SJCRH30 (cell line): ENCODE results near the gene TRABD2B. TPM values are rescaled to one million over a fixed set of nuclear protein-coding genes. Genes with fewer than 3 reads are reported as not detected.
A peak's percentile ranks its signal among the peaks of the same experiment; 100 is the strongest.
"Not testable (repeated sequence)": the region's sequence is repeated elsewhere in the genome, so short reads cannot be mapped to it uniquely, and the experiment has no call there.

Experiments used
- DNase-seq, 2 experiments: peaks; one replicate each; pipeline ENCODE4 v3.0.0-alpha.2; 2015 to 2020
- H3K27ac ChIP-seq: fragments of 250-450 bp; sonication (Bioruptor Pico); 2 replicates; pipeline ENCODE4 v1.5.1; 2020; ENCODE audit warnings: mild to moderate bottlenecking, moderate library complexity
- H3K27me3 ChIP-seq: fragments of 250-450 bp; sonication (Bioruptor Pico); 2 replicates; pipeline ENCODE4 v1.5.1; 2020; ENCODE audit warnings: mild to moderate bottlenecking, moderate library complexity
- H3K36me3 ChIP-seq: fragments of 250-450 bp; sonication (Bioruptor Pico); 2 replicates; pipeline ENCODE4 v1.5.1; 2020; ENCODE audit warnings: mild to moderate bottlenecking, moderate library complexity
- H3K4me1 ChIP-seq: fragments of 250-450 bp; sonication (Bioruptor Pico); 2 replicates; pipeline ENCODE4 v1.5.1; 2020; ENCODE audit warnings: mild to moderate bottlenecking, moderate library complexity
- H3K4me3 ChIP-seq: fragments of 250-450 bp; sonication (Bioruptor Pico); 2 replicates; pipeline ENCODE4 v1.5.1; 2020; ENCODE audit warnings: mild to moderate bottlenecking, moderate library complexity
- H3K9me3 ChIP-seq: fragments of 250-450 bp; sonication (Bioruptor Pico); replicated peaks from 2 replicates; pipeline ENCODE4 v1.5.1; 2020; ENCODE audit warnings: mild to moderate bottlenecking, moderate library complexity
- total RNA-seq: library from RNA; depleted of rRNA; stranded (reverse); fragments of >200 nt; shearing (Covaris generic); gene quantifications from 2 replicates; pipeline ENCODE4 v1.2.3, GENCODE V29; 2014

The TRABD2B gene
- total RNA-seq, 1 experiment from 2014 or later: 1.1 TPM

DNA sequence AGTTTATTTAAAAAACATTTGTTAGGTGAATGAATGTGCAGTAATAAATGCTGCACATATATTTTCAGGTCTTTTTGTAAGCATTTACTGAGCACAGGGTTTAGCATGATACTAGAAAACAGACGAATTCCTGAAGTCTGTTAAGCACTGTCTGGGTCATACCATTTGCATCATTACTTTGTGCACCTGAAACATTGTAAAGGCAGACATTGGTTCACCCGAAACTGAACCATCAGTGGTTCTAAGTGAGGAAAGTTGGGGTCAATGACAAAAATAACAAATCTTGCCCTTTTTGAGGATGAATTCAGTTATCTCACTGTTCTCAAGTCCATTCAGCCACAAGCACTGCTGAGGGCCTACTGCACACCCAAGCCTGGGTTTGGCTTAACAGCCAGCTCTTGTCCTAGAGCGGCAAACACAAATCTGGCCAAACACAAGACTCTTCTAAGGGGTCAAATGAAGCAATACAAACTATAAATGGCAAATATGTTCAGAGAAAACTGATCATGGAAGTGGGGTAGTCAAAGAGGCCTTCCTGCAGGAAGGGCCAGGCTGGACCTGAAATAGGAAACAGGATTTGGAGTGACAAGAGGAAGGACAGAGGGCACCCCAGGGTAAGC is 21.8 kb downstream of the TRABD2B start:
- Histone ChIP-seq H3K9me3 (no peaks in the 10 kb centered on the region), H3K4me1 (no peaks in the 10 kb centered on the region), H3K36me3 (no peaks in the 10 kb centered on the region), H3K4me3 (no peak overlapping the region), H3K27ac (no peak overlapping the region), H3K27me3 (no peaks in the 10 kb centered on the region)
- DNase-seq: no peak

DNA sequence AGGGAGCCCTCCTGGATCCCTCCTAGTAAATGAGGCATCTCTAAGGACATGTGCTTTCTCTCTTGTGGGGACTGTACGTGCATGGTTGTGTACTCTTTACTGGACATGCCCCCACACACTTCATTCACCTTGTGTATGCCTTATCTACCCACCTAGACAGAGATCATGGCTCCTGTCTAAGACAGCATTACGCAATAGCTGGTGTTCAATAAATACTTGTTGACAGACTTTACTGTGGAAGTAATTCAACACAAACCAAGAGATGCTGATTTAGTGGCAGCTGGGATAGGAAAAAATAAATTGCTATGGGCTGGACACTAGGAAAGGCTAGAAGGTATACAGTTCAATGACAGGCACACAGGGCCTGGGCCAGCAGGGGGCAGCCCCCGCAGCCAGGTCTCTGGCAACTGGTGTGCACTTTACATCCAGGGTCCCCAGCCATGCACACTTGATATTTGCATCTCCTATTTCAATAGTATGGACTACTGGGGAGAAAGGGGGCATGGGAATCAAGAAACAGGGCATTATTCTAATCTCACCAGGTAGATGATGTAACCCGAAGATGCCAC is 24.2 kb downstream of the TRABD2B start:
- Histone ChIP-seq H3K4me3 (no peak overlapping the region), H3K9me3 (no peaks in the 10 kb centered on the region), H3K36me3 (no peaks in the 10 kb centered on the region), H3K27me3 (no peaks in the 10 kb centered on the region), H3K4me1 (no peaks in the 10 kb centered on the region), H3K27ac (no peak overlapping the region)
- DNase-seq: peak in 1 of 2 experiments; percentile 36

DNA sequence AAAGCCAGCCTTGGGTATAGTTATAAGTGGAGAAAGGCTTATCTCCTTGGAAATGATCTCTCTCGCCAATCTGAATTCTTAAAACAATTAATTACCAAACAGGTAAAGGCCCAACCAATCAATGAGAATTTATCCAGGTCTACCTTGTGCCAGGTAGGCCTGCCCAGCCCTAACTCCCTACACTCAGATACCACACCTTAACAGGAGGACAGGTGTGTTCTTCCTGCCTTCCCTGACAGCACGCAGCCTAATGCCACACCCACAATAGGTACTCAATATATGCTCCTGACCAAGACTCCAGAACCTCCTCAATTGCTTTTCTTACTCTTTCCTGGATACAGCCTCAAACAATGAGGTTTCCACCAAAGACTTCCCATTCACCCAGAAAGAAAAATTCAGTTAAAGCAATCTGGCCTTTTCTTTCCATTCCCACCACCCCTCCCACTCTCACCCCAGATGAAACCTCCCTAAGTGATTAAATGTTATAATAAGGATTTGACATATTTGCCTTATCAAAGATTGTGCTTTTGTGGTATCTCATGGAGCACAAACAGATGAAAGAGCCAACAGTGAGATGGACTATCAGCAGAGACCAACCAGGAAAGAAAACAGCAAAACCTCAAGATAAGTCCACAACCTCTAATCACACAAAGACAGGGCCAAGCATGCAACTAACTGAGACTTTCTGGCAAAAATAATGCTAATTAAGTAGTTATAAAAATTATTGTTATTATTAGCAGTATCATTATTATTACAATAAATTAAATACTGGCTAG is 25.6 kb downstream of the TRABD2B start:
- no peaks in the 10 kb centered on the region for H3K9me3 ChIP-seq
- H3K27me3 ChIP-seq: no peaks in the 10 kb centered on the region
- no peak overlapping the region for H3K4me3 ChIP-seq
- H3K27ac ChIP-seq: no peak overlapping the region
- H3K4me1 ChIP-seq: no peaks in the 10 kb centered on the region
- H3K36me3 ChIP-seq: no peaks in the 10 kb centered on the region
- no peak for DNase-seq

DNA sequence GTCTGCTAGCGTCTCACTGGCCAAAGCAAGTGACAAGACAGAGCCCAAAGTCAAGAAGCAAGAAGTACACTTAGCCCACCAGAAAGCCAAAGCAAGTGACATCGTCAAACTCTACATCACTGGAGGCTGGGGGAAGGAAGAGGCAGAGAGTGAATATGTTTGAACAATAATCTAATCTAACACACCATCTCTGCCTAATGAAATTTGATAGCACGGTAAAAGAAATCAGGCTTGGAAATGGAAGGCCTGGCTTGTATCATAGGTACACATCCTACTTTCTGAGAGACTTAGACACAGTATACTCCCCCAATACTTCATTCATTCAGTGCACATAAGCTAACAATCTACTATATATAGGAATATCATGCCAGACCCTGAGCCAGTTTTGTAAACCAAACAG is 26.3 kb downstream of the TRABD2B start:
- no peak for DNase-seq
- H3K9me3 ChIP-seq: no peaks in the 10 kb centered on the region
- no peak overlapping the region for H3K4me3 ChIP-seq
- no peaks in the 10 kb centered on the region for H3K4me1 ChIP-seq
- no peak overlapping the region for H3K27ac ChIP-seq
- no peaks in the 10 kb centered on the region for H3K36me3 ChIP-seq
- no peaks in the 10 kb centered on the region for H3K27me3 ChIP-seq

DNA sequence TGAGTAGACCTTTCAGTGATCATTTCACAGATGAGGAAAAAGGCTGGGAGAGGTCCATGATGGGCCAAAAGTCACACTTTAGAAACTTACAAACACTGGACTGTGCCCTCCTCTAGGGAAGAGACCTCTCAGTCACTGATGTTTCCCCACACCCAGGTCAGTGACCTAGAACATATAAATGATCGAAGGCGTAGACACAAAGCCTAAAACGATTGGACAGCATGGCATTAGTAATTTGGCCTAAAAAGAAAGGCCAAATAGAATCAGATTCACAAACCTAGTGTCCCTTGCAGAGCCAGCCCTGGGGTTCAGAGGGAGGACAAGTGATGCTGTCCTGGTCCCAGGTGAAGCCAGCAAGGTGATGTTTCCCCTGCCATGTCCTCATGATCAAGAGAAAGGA is 27.7 kb downstream of the TRABD2B start:
- no peak for DNase-seq
- Histone ChIP-seq H3K4me1 (peaks cover under 1% of the 10 kb centered on the region; the same call in 1 of the 2 replicates), H3K4me3 (no peak overlapping the region), H3K27ac (no peak overlapping the region), H3K9me3 (no peaks in the 10 kb centered on the region), H3K27me3 (no peaks in the 10 kb centered on the region), H3K36me3 (no peaks in the 10 kb centered on the region)

DNA sequence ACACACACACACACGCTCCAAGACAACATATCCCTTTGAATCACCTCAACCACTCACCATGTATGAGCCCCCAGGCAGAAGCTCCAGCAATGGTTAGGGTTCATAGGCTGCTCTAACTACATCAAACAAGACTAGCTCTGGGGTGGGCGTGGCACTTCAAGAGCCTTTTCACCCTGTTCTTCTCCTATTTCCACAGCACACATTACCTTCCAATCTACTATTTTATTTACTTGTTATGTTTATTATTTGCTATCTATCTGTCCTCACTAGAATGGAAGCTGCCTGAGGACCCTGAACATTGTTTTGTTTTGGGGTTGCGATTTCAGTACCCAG is 28.7 kb downstream of the TRABD2B start:
- Histone ChIP-seq H3K27me3 (no peaks in the 10 kb centered on the region), H3K9me3 (no peaks in the 10 kb centered on the region), H3K4me3 (no peak overlapping the region), H3K36me3 (no peaks in the 10 kb centered on the region), H3K27ac (no peak overlapping the region), H3K4me1 (peaks cover 9% of the 10 kb centered on the region; the same call in 1 of the 2 replicates)
- DNase-seq: no peak

DNA sequence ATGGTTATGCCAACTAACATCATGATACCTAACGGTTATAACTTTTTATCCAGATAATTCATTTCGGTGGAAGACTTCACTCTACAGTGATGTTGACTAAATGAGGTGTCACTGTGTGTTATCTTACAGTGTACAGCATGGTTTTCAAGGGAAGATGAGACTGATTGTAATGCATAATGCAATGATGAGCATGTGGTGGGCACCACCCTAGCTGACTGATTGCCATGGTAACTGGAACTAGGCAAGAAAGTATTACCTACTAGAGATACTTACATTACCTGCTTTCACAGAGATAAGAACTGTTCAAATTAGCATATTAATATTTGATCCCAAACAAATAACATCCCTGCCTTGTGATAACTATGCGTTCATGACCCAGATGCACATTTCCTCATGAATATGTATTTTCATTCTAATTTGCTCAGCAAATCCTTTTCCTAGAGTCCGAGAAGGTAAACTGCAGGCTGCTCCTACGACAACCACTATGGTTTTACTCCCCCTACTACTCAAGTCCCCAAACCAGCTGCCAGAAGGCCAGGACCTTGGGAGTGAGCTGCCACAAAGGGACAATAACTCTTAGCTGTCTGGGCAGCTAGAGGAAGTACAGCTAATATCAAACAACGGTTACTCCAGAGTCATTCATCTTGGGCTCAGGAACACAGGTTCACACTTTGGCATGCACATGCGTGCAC is 29.2 kb downstream of the TRABD2B start:
- no peak overlapping the region for H3K4me3 ChIP-seq
- H3K4me1 ChIP-seq: peaks cover 9% of the 10 kb centered on the region; the same call in 1 of the 2 replicates
- H3K36me3 ChIP-seq: no peaks in the 10 kb centered on the region
- H3K27me3 ChIP-seq: no peaks in the 10 kb centered on the region
- H3K9me3 ChIP-seq: no peaks in the 10 kb centered on the region
- H3K27ac ChIP-seq: no peak overlapping the region
- no peak for DNase-seq

DNA sequence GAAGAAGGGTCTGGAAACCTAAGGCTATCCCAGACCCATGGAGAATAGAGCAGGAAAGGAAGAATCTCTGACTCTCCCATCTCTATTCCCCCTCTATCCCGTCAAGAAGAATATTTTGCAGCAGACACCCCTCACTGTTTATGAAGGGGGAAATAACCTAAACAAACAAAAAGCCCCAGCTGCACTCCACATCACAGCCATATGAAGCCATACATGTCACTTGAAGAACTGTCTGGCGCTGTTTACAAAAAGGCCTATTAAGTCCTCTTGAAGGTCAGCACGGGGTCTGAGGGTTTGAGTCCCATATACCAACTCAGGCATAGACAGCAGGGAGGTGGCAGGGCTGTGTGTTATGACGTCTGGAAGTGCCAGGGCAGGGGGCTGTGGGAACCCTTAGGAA is 31.4 kb downstream of the TRABD2B start:
- Histone ChIP-seq H3K4me3 (no peak overlapping the region), H3K36me3 (no peaks in the 10 kb centered on the region), H3K27ac (no peak overlapping the region), H3K27me3 (no peaks in the 10 kb centered on the region), H3K4me1 (peaks cover 13% of the 10 kb centered on the region; the same call in 1 of the 2 replicates), H3K9me3 (peaks cover 3% of the 10 kb centered on the region; the same call in 1 of the 2 replicates)
- DNase-seq: no peak

DNA sequence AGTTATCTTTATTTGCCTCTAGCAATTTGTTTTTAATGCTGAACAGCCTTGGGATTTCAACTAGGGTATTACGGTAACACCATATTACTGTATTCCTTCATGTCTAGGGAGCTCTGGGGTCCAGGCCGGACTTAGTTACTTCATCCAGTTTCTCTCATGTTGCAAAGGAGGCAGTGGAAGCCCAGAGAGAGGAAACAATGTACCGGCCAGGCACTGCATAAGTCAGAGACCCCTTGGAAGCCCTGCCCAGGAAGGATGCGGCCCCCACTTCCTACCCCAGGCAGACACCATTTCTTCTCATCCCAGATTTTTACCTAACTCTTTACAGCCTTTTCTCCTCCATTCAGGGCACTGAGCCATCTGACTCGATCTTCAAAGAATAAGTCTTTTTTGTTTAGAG is 32.5 kb downstream of the TRABD2B start:
- Histone ChIP-seq H3K9me3 (peaks cover 3% of the 10 kb centered on the region; the same call in 1 of the 2 replicates), H3K4me1 (peaks cover 13% of the 10 kb centered on the region; the same call in 1 of the 2 replicates), H3K27me3 (no peaks in the 10 kb centered on the region), H3K36me3 (no peaks in the 10 kb centered on the region), H3K4me3 (no peak overlapping the region), H3K27ac (no peak overlapping the region)
- no peak for DNase-seq

DNA sequence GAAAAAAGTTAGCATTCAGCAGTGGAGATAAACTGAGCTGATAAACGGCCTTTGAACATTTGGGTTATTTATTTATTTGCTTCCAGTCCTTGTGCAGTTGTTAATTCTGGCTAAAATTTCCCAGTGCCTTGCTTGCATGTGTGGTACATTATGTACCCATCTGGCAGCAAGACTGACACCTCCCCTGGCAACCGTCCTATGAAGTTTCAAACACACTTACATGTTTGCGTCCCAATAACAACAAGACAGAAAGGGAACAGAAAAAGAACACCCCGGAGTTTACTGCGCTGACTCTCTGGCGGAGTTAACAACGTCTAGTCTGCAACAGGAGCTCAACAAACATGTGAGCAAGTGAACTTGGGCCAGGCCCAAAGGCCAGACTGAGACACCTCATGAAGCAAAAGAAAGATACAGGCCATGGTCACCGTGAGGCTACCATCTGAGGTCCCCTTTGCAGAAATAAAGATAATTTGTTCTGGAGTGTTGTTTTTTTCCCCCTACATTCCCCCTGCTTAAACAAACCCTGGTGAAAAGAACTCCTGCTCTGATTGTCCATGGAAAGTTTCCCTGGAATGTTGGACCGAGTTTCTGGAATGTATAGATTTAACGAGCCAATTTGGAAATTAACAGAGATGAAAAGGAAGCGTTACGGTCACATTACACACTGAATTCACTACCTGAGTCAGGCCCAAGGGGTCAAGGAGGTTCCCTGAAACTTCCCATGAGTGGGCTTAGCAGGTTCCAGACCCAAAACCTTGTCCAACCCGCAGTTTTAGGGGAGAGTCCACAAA is 33.4 kb downstream of the TRABD2B start:
- Histone ChIP-seq H3K4me3 (no peak overlapping the region), H3K27me3 (no peaks in the 10 kb centered on the region), H3K36me3 (no peaks in the 10 kb centered on the region), H3K4me1 (peaks cover 13% of the 10 kb centered on the region; the same call in 1 of the 2 replicates), H3K9me3 (peaks cover 3% of the 10 kb centered on the region; the same call in 1 of the 2 replicates), H3K27ac (no peak overlapping the region; the same call in 1 of the 2 replicates)
- no peak for DNase-seq

DNA sequence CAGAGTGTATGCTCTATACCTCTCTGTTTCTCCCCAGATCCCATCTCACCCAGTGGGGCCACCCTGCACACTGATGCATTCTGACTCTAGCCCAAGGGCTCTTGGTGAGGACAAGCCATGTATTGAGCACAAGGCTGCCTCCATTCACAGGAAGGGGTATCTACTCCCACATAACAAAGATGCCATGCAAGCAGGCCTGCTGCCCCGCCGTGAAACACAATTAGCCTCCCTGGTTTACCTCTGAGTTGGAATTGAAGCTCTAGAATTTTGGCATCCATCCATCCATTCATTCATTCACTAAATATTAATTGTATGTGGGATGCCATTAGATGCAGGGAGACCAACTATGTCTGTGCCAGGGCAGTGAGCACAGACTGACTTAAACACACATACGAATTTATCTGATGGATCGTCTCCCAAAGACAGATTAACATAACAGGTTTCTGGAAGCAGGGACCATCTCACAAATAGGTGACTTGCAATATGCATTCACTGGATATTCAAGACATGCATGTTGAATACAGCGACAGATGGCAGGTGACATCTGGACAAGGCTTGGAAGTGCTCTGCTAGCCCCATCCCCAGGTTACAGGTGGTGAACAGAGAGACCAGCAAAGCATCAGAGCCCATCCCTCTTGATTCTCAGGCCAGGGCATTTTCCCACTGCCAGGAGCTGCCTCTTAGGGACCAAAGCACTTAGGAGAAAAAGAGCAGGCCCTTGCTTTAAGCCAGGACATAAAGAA is 34.3 kb downstream of the TRABD2B start:
- Histone ChIP-seq H3K4me1 (peaks cover 13% of the 10 kb centered on the region; the same call in 1 of the 2 replicates), H3K27me3 (no peaks in the 10 kb centered on the region), H3K4me3 (no peak overlapping the region), H3K9me3 (peaks cover 3% of the 10 kb centered on the region; the same call in 1 of the 2 replicates), H3K27ac (no peak overlapping the region), H3K36me3 (no peaks in the 10 kb centered on the region)
- DNase-seq: no peak

DNA sequence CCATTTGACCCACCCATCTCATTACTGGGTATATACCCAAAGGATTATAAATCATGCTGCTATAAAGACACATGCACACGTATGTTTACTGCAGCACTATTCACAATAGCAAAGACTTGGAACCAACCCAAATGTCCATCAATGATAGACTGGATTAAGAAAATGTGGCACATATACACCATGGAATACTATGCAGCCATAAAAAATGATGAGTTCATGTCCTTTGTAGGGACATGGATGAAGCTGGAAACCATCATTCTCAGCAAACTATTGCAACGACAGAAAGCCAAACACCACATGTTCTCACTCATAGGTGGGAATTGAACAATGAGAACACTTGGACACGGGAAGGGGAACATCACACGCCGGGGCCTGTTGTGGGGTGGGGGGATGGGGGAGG is 35.4 kb downstream of the TRABD2B start:
- H3K27ac ChIP-seq, H3K36me3 ChIP-seq, DNase-seq, H3K27me3 ChIP-seq, H3K9me3 ChIP-seq, H3K4me3 ChIP-seq: not testable (repeated sequence)
- peaks cover 13% of the 10 kb centered on the region; the same call in 1 of the 2 replicates for H3K4me1 ChIP-seq

DNA sequence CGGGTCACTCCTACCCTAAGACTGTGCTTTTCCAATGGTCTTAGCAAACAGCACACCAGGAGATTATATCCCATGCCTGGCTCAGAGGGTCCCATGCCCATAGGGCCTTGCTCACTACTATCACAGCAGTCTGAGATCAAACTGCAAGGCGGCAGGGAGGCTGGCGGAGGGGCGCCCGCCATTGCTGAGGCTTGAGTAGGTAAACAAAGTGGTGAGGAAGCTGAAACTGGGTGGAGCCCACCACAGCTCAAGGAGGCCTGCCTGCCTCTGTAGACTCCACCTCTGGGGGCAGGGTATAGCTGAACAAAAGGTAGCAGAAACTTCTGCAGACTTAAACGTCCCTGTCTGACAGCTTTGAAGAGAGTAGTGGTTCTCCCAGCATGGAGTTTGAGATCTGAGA is 40.7 kb downstream of the TRABD2B start:
- not testable (repeated sequence) for DNase-seq, H3K4me1 ChIP-seq

DNA sequence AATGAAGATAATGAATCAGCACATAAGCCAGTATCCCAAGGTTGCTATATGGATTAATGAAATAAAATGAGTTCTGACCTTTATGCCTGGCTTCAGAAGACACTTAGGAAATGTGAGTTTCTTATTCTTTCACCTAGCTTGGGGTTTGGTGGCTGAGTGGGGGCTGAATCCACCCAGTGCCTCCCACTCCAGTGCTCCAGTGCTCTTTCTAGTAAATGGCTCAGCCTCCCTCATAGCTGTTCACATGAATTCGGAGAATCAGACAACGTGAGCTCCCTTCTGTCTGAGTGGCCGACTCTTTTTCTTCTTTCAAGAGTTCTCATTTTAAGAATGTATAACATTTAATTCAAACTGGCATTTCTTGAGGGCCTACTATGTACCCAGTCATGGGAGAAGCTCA is 43.5 kb downstream of the TRABD2B start:
- no peak for DNase-seq
- Histone ChIP-seq H3K4me1 (no peaks in the 10 kb centered on the region), H3K27ac (no peak overlapping the region), H3K9me3 (peaks cover 3% of the 10 kb centered on the region), H3K4me3 (no peak overlapping the region), H3K27me3 (no peaks in the 10 kb centered on the region), H3K36me3 (no peaks in the 10 kb centered on the region)

More for the DNA sequence above, 40.7 kb downstream of the TRABD2B start:
- not testable (repeated sequence) for H3K27me3 ChIP-seq, H3K36me3 ChIP-seq, H3K27ac ChIP-seq, H3K9me3 ChIP-seq, H3K4me3 ChIP-seq
